H9 (cell line): ENCODE measurements around the gene UTP15. TPM values are rescaled to one million over a fixed set of nuclear protein-coding genes. Genes with fewer than 3 reads are reported as not detected.
A peak's percentile ranks its signal among the peaks of the same experiment; 100 is the strongest.

Source experiments
- DNase-seq: peaks from one replicate; pipeline ENCODE4 v3.0.0-alpha.2; 2017
- H2AFZ ChIP-seq: one replicate; pipeline ENCODE4 v1.6.1; 2013; ENCODE audit warnings: mild to moderate bottlenecking, low read length, control low read depth, moderate library complexity
- H2AK5ac ChIP-seq: 2 replicates; pipeline ENCODE4 v1.6.1; 2013; ENCODE audit warnings: low read length, control low read depth, mixed read lengths; ENCODE audit not compliant: insufficient read length
- H2BK120ac ChIP-seq: one replicate; pipeline ENCODE4 v1.6.1; 2013; ENCODE audit warnings: low read depth, mild to moderate bottlenecking, low read length, control low read depth, inconsistent platforms; ENCODE audit not compliant: poor library complexity, severe bottlenecking
- H2BK12ac ChIP-seq: 2 replicates; pipeline ENCODE4 v1.6.1; 2013; ENCODE audit warnings: low read length, control low read depth, mixed read lengths, low read depth; ENCODE audit not compliant: insufficient read length
- H2BK15ac ChIP-seq: 2 replicates; pipeline ENCODE4 v1.6.1; 2013; ENCODE audit warnings: low read depth, low read length, control low read depth
- H2BK20ac ChIP-seq: one replicate; pipeline ENCODE4 v1.6.1; 2013; ENCODE audit warnings: low read depth, mild to moderate bottlenecking, low read length, control low read depth, inconsistent platforms; ENCODE audit not compliant: poor library complexity, severe bottlenecking
- H2BK5ac ChIP-seq: 2 replicates; pipeline ENCODE4 v1.6.1; 2013; ENCODE audit warnings: low read length, control low read depth, mixed read lengths; ENCODE audit not compliant: insufficient read length
- H3K14ac ChIP-seq: 2 replicates; pipeline ENCODE4 v1.6.1; 2013; ENCODE audit warnings: low read length, control low read depth; ENCODE audit not compliant: insufficient read depth
- H3K18ac ChIP-seq: 2 replicates; pipeline ENCODE4 v1.6.1; 2013; ENCODE audit warnings: low read depth, mild to moderate bottlenecking, mixed read lengths, low read length, control low read depth; ENCODE audit not compliant: insufficient read length
- H3K23ac ChIP-seq: 2 replicates; pipeline ENCODE4 v1.6.1; 2013; ENCODE audit warnings: low read length, control low read depth, mixed read lengths, low read depth; ENCODE audit not compliant: insufficient read length
- H3K23me2 ChIP-seq: 2 replicates; pipeline ENCODE4 v1.6.1; 2013; ENCODE audit warnings: low read depth, mild to moderate bottlenecking, mixed read lengths, low read length, control low read depth; ENCODE audit not compliant: insufficient read length, poor library complexity, severe bottlenecking
- H3K27ac ChIP-seq: 2 replicates; pipeline ENCODE4 v1.5.1; 2013; ENCODE audit warnings: low read length, control low read depth, mixed read lengths, low read depth; ENCODE audit not compliant: insufficient read length
- H3K27me3 ChIP-seq: 2 replicates; pipeline ENCODE4 v1.6.1; 2013; ENCODE audit warnings: low read length, control low read depth, inconsistent platforms; ENCODE audit not compliant: insufficient read depth
- H3K4ac ChIP-seq: 2 replicates; pipeline ENCODE4 v1.6.1; 2013; ENCODE audit warnings: low read depth, mild to moderate bottlenecking, control low read depth, inconsistent platforms, low read length, moderate library complexity
- H3K4me1 ChIP-seq: 2 replicates; pipeline ENCODE4 v1.6.1; 2013; ENCODE audit warnings: low read length, control low read depth, inconsistent platforms; ENCODE audit not compliant: insufficient read depth
- H3K4me2 ChIP-seq: 2 replicates; pipeline ENCODE4 v1.6.1; 2013; ENCODE audit warnings: low read length, control low read depth, mixed read lengths; ENCODE audit not compliant: insufficient read length, insufficient read depth
- H3K56ac ChIP-seq: 2 replicates; pipeline ENCODE4 v1.6.1; 2013; ENCODE audit warnings: low read depth, mild to moderate bottlenecking, mixed read lengths, low read length, control low read depth; ENCODE audit not compliant: insufficient read length
- H3K79me1 ChIP-seq: 2 replicates; pipeline ENCODE4 v1.6.1; 2013; ENCODE audit warnings: low read depth, mild to moderate bottlenecking, moderate library complexity, low read length, control low read depth, inconsistent platforms; ENCODE audit not compliant: insufficient read depth, poor library complexity, severe bottlenecking
- H3K79me2 ChIP-seq: 2 replicates; pipeline ENCODE4 v1.6.1; 2013; ENCODE audit warnings: low read length, control low read depth, inconsistent platforms; ENCODE audit not compliant: insufficient read depth
- H3K9ac ChIP-seq: 2 replicates; pipeline ENCODE4 v1.6.1; 2013; ENCODE audit warnings: low read length, control low read depth, mixed read lengths; ENCODE audit not compliant: insufficient read length; ENCODE audit errors: extremely low read depth
- H3K9me3 ChIP-seq: one replicate; pipeline ENCODE4 v1.6.1; 2013; ENCODE audit warnings: low read depth, low read length, inconsistent platforms; ENCODE audit not compliant: control insufficient read depth
- H3T11ph ChIP-seq: one replicate; pipeline ENCODE4 v1.6.1; 2013; ENCODE audit warnings: mild to moderate bottlenecking, low read length, control low read depth, inconsistent platforms
- H4K20me1 ChIP-seq: one replicate; pipeline ENCODE4 v1.6.1; 2013; ENCODE audit not compliant: control insufficient read depth, insufficient read length, insufficient read depth
- H4K5ac ChIP-seq: 2 replicates; pipeline ENCODE4 v1.6.1; 2013; ENCODE audit warnings: low read depth, mild to moderate bottlenecking, mixed read lengths, low read length, control low read depth; ENCODE audit not compliant: insufficient read length
- H4K8ac ChIP-seq: replicated peaks from 2 replicates; pipeline ENCODE4 v1.6.1; 2013; ENCODE audit warnings: low read length, control low read depth, mixed read lengths, low read depth; ENCODE audit not compliant: insufficient read length
- H4K91ac ChIP-seq: 2 replicates; pipeline ENCODE4 v1.6.1; 2013; ENCODE audit warnings: low read depth, mild to moderate bottlenecking, moderate library complexity, mixed read lengths, low read length, control low read depth; ENCODE audit not compliant: insufficient read length
- H3K27ac Mint-ChIP-seq, 3 experiments: 2 replicates in 2 of 3; 3 replicates in 1 of 3; pipeline ENCODE4 v1.8.0; 2020 to 2021; ENCODE audit warnings: mixed read lengths in 3 of 3, mild to moderate bottlenecking in 1 of 3, moderate library complexity in 1 of 3
- H3K27me3 Mint-ChIP-seq: 2 replicates; pipeline ENCODE4 v1.8.0; 2021; ENCODE audit warnings: low read depth, mild to moderate bottlenecking, moderate library complexity, mixed read lengths
- H3K36me3 Mint-ChIP-seq, 3 experiments: 2 replicates in 2 of 3; 3 replicates in 1 of 3; pipeline ENCODE4 v1.8.0; 2020 to 2021; ENCODE audit warnings: low read depth in 3 of 3, mixed read lengths in 3 of 3; ENCODE audit not compliant: insufficient read depth in 1 of 3
- H3K4me1 Mint-ChIP-seq, 2 experiments: 2 replicates each; pipeline ENCODE4 v1.8.0; 2020; ENCODE audit warnings: mixed read lengths in 2 of 2
- H3K4me3 Mint-ChIP-seq, 2 experiments: 2 replicates in 1 of 2; 3 replicates in 1 of 2; pipeline ENCODE4 v1.8.0; 2020 to 2021; ENCODE audit warnings: mild to moderate bottlenecking in 2 of 2, mixed read lengths in 2 of 2, moderate library complexity in 1 of 2
- H3K9me3 Mint-ChIP-seq, 2 experiments: 2 replicates in 1 of 2; 3 replicates in 1 of 2; pipeline ENCODE4 v1.8.0; 2020; ENCODE audit warnings: mild to moderate bottlenecking in 2 of 2, mixed read lengths in 2 of 2, moderate library complexity in 1 of 2
- total RNA-seq: library from RNA; stranded (reverse); gene quantifications from 2 replicates; pipeline ENCODE4 v1.2.1, GENCODE V29; 2021
- TF ChIP-seq, protein P1 (sequence below): fragments of 200-600 bp; sonication (generic); conservative IDR thresholded peaks from 3 replicates; pipeline ENCODE4 v1.8.0; 2021; ENCODE audit warnings: antibody characterized with exemption, mild to moderate bottlenecking

Gene UTP15
- total RNA-seq, 1 experiment from 2014 or later = 43.5 TPM

DNA sequence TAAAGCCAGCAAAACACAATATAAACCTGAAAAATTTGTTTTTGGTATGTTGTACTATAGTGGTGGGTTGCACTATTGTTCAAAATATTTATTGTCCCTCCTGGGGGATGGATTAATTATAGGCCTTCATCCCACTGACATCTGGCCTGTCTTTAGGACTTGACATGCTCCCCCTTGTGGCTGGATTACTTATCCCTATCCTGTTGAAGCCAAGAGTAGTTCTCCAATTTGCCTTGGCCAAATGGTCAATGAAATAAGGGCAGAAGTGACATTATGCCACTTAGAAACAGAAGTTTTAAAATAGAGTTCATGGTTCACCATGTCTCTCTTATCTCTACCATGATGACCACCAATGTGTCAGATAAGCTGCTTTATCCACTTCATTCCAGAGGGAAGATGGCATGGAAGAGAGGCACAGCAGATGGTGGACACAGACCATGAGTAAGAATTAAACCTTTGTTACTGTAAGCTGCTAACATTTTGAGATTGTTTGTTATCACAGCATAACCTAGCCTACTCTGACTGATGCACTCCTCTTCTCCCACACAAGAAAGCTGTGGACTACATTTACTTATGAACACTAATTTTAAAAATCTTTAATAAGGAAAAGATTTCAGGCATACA is 31.3 kb downstream of the UTP15 start:
- Histone ChIP-seq H4K20me1 (no peaks in the 10 kb centered on the region), H3K23ac (no peak overlapping the region), H3K56ac (no peak overlapping the region), H3K27ac (no peak overlapping the region), H2BK5ac (no peak overlapping the region), H4K8ac (no peak overlapping the region), H3T11ph (no peak overlapping the region), H3K4me1 (no peaks in the 10 kb centered on the region), H3K79me2 (no peaks in the 10 kb centered on the region), H3K4ac (no peak overlapping the region), H3K27me3 (no peaks in the 10 kb centered on the region), H3K9me3 (no peaks in the 10 kb centered on the region), H2BK12ac (no peak overlapping the region), H4K91ac (no peak overlapping the region), H2BK120ac (no peak overlapping the region), H2BK20ac (no peak overlapping the region), H3K23me2 (no peaks in the 10 kb centered on the region), H2AFZ (no peak overlapping the region), H2BK15ac (no peak overlapping the region), H2AK5ac (no peak overlapping the region), H3K14ac (no peak overlapping the region), H3K18ac (no peak overlapping the region), H4K5ac (no peak overlapping the region), H3K79me1 (no peaks in the 10 kb centered on the region), H3K4me2 (no peak overlapping the region), H3K9ac (no peak overlapping the region)
- Mint-ChIP-seq H3K4me1 (no peaks in the 10 kb centered on the region), H3K4me3 (no peak overlapping the region), H3K36me3 (no peaks in the 10 kb centered on the region), H3K9me3 (peaks cover 3 to 4% of the 10 kb centered on the region in 2 experiments; a peak in 4 of 5 replicates), H3K27ac (no peak overlapping the region), H3K27me3 (peaks cover 2% of the 10 kb centered on the region; the same call in 1 of the 2 replicates)
- TF ChIP-seq, protein P1, sequence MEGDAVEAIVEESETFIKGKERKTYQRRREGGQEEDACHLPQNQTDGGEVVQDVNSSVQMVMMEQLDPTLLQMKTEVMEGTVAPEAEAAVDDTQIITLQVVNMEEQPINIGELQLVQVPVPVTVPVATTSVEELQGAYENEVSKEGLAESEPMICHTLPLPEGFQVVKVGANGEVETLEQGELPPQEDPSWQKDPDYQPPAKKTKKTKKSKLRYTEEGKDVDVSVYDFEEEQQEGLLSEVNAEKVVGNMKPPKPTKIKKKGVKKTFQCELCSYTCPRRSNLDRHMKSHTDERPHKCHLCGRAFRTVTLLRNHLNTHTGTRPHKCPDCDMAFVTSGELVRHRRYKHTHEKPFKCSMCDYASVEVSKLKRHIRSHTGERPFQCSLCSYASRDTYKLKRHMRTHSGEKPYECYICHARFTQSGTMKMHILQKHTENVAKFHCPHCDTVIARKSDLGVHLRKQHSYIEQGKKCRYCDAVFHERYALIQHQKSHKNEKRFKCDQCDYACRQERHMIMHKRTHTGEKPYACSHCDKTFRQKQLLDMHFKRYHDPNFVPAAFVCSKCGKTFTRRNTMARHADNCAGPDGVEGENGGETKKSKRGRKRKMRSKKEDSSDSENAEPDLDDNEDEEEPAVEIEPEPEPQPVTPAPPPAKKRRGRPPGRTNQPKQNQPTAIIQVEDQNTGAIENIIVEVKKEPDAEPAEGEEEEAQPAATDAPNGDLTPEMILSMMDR = peak; percentile 83
- DNase-seq = no peak
